Amniotic stem cell (primary cell): Measurements from ENCODE around the gene KIF2C.
A peak's percentile ranks its signal among the peaks of the same experiment; 100 is the strongest.
"Not testable (repeated sequence)": the region's sequence is repeated elsewhere in the genome, so short reads cannot be mapped to it uniquely, and the experiment has no call there.

Experiments used
- DNase-seq: peaks from one replicate; lab custom pipeline; 2025; lab: John Stamatoyannopoulos, UW

The KIF2C gene

GRCh38 chr1:44798481-44799365 is 59.1 kb downstream of the KIF2C start:
- DNase-seq: no peak

DNA sequence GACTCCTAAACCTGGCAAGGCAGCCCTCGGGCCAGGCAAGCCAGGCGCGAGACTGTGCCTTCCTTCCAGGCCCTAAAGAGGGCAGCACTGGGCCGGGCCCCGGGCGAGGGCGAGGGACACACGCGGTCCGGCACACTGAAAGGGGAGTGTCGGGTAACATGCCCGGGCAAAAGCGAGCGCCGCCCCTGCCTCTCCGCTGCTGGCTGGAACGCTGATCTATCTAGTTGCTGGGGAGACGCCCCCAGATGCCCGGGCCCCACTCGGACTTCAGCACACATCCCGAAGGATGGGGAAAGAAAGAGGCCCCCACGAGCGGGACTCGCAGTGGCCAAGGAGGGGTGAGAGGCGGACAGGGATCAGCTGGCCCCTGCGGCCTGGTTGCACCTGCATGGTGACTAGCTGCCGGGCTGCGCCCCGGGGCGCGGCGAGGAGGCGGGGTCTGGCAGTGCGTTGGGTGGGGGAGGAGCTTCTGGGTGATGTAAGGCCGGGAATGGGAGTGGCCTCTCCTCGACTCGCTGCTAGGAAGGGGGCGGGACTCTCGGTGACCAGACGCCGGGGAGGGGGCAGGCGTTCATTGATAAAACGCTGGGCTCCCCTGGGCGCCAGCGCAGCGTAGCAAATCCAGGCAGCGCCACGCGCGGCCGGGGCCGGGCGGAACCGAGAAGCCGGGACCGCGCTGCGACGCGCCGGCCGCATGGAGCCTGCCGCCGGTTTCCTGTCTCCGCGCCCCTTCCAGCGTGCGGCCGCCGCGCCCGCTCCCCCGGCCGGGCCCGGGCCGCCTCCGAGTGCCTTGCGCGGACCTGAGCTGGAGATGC is 60.3 kb downstream of the KIF2C start, which contains the start of gene PLK3:
PLK3 (plus strand) TSS at position 608 of the 815 bp plus-strand sequence; CDS start at position 695, 87 bp downstream.
- DNase-seq: peak; percentile 98

DNA sequence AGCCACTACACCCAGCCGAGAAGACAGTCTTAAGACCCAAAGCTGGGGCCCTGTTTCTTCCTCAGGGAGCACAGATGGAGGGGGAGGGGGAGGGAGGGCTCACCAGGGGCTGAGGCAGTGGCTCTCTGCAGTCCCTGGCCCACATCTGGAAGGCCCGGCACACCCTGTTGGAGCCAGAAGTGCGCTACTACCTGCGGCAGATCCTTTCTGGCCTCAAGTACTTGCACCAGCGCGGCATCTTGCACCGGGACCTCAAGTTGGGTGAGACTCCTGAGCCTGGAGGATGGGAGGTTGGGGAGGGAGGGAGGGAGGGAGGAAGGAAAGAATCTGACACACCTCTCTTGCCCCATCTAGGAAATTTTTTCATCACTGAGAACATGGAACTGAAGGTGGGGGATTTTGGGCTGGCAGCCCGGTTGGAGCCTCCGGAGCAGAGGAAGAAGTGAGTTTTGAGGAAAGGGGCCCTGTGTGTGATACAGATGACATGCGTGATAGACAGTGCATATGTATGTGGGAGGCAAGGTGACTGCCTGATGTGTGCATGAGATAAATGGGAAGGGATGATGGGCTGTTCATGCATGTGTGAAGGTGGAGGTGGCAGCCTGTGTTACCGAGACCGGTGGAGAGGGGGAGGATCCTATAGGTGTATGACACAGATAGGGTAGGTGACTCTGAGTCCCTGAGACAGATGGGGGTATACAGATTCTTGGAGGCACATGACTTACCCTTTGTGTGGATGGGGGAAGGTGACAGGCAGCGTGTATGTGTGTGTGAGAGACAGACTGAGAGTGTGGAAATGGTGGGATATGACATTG is 62.1 kb downstream of the KIF2C start:
- DNase-seq: no peak

DNA sequence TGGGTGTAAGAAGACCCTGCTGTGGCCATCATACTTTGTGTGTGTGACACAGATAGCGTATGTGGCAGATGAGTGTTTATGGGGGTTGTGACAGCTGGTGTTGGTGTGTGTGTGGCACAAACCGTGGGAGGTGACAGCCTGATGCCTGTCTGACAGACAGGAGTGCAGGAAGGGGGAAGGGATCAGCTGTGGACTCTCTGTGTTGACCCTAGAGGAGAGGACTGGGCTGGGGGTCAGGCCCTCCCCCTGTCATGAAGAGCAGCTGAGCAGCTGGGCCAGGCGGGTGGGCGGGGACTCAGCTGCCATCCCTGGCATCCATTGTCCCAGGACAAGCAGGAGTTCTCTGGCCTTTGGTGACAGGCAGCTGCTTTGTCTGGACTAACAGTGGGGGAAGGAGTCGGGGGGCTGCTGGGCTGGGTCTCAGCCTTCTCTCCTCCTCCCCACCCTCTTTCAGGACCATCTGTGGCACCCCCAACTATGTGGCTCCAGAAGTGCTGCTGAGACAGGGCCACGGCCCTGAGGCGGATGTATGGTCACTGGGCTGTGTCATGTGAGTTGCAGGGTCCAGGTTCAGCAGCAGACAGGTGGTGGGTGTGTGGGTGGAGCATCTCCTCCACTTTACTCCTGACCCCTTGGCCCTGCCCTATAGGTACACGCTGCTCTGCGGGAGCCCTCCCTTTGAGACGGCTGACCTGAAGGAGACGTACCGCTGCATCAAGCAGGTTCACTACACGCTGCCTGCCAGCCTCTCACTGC is 62.8 kb downstream of the KIF2C start:
- DNase-seq: no peak

GRCh38 chr1:44803062-44803311 is 63.4 kb downstream of the KIF2C start:
- DNase-seq: no peak

DNA sequence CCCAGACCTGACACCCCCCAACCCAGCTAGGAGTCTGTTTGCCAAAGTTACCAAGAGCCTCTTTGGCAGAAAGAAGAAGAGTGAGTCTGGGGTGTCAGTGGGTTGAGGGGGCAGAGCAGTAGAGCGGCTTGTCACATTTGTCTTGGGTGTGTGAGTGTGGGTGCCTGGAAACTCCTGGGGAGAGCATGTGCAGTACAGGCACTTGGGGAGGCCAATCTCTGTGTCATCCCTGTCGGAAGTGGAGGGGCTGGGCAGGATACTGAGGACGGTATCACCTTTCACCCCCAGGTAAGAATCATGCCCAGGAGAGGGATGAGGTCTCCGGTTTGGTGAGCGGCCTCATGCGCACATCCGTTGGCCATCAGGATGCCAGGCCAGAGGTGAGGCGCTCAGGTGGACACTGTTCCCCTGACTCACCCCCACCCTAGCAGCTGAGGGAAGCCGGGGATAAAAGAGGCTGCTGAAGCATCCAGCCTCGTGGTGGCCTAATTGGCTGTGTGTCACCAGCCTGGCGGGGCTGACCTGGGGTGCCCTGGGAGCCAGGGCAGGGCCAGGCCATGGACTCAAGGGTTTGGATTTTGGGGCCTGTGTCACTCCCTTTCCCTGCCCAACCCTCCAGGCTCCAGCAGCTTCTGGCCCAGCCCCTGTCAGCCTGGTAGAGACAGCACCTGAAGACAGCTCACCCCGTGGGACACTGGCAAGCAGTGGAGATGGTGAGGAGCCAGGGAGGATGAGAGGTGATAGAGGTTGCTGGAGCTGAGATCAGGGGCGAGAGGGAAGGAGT is 63.9 kb downstream of the KIF2C start:
- DNase-seq: no peak

DNA sequence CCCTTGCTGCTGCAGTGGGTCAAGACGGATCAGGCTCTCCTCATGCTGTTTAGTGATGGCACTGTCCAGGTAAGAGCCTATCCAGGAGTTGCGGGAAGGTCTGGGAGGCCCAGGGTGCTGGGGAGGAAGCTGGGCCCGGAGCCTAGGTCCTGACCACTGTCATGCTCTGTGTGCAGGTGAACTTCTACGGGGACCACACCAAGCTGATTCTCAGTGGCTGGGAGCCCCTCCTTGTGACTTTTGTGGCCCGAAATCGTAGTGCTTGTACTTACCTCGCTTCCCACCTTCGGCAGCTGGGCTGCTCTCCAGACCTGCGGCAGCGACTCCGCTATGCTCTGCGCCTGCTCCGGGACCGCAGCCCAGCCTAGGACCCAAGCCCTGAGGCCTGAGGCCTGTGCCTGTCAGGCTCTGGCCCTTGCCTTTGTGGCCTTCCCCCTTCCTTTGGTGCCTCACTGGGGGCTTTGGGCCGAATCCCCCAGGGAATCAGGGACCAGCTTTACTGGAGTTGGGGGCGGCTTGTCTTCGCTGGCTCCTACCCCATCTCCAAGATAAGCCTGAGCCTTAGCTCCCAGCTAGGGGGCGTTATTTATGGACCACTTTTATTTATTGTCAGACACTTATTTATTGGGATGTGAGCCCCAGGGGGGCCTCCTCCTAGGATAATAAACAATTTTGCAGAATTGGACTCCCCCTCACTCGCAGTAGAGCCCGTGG is 65.8 kb downstream of the KIF2C start:
- DNase-seq: no peak

GRCh38 chr1:44806025-44806703 is 66.5 kb downstream of the KIF2C start:
- DNase-seq: no peak

- DNase-seq: no peak
These were observed 67.2 kb downstream of the KIF2C start, which contains the start of gene DYNLT4 for GRCh38 chr1:44806704-44807363. Gene DYNLT4, minus strand, starts transcription at chr1:44807351. Its CDS starts 683 bp downstream, at chr1:44806668.

DNA sequence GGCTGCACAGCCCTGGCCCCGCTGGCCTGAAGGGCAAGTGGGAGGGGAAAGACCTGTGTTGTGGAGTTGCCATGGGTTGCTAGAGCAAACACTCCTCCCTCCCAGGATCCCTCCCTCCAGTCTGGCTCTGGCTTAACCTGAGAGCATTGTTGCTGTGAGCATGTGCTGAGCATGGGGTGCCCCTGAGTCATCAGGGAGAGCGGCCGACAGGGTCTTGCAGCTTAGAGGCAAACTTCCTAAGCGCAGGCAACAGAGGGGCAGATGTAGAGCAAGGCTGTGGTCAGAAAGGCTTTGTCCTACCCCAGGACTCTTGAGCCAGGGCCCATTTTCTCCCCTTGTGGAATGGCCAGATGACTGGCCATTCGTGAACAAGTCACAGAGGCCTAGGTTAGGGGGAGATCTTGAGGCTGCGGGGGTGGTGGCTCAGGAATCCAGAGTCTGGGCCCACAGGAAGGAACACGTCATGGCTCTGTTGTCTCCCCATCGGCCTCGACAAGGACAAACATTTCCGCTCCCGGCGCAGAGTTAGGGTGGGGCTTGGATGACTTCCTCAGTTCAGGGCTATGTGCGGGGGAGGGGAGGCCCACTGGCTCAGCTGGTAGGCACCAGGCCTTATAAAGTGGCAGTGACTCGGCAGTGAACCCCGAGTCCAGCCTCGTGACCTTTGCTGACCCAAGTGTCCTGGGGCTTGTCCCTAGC is 67.9 kb downstream of the KIF2C start:
- peak; percentile 98 for DNase-seq

DNA sequence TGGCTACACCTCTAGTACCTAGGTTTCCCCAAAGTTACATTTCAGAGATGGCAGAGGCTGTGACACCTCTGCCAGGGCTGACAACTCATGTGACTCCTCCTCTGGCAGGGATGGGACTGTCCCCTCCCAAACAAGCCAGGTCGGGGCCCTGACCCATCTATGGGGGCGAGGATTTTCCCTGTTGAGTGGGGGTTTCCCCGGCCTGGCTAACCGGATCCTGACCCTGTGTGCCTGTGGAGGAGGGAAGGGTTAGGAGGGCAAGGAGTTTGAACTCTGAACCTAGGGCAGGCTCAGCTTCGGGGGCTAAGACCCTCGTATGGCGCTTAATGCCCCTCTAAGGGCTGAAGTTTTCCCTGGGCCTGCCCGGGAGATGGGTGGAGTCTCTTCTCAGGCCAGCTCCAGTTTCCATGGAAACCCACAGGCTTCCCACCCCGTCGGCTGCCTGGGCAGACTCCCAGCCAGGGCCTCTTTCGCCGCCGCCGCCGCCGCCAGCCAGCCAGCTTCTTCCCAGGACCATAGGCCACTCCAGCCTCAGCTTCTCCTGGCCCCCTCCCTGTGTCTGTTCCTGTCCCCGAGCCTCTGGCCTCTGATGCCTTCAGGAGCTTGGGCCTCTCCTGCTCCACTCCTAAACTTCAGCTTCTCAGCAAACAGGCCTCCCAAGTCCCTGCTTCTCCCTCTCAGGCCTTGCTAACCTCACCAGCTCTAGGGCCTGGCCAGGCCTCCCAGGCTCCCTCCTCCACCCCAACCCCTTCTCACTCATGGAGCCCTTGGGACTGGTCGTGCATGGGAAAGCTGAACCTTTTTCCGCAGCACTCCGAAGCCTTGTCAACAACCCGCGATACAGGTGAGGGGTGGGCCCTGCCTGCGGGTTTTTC is 68.7 kb downstream of the KIF2C start, which contains the start of gene BTBD19:
BTBD19 (plus strand) TSS at position 461 of the 875 bp plus-strand sequence; CDS start at position 759, 298 bp downstream.
- peak; percentile 93 for DNase-seq

GRCh38 chr1:44808938-44809917 is 69.6 kb downstream of the KIF2C start:
- DNase-seq: no peak

DNA sequence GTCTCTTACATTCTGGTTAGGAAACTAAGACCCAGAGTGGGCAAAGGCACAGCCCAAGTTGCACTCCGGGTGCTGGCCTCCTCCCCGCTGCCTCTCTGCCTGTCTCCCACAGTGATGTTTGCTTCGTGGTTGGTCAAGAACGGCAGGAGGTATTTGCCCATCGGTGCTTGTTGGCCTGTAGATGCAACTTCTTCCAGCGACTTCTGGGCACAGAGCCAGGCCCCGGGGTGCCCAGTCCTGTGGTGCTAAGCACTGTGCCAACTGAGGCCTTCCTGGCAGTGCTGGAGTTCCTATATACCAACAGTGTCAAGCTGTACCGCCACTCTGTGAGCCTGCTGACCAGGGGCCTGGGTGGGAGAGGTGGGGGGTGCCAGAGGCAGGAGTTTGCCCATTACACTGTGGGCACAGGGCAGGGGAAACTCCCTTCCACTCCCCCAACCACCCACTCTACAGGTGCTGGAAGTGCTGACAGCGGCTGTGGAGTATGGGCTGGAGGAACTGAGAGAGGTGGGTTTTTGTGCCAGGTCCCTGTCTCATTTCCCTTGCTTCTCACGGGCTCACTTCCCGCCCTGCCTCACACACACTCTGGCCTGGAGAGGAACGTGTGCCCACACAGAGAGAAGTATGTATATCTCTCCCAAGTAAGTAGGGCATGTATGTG is 70.6 kb downstream of the KIF2C start:
- DNase-seq: no peak

DNA sequence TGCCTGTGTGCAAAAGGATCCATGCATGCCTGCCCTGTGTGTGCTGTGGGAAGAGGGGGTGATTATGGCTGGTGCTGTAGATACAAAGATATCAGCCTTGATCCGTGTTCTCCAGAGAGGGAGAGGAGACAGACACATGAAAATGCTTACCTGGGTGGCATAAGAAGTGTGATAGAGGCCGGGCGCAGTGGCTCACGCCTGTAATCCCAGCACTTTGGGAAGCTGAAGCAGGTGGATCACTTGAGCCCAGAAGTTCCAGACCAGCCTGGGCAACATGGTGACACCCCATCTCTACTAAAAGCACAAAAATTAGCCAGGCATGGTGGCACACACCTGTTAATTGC is 71.1 kb downstream of the KIF2C start:
- not testable (repeated sequence) for DNase-seq

DNA sequence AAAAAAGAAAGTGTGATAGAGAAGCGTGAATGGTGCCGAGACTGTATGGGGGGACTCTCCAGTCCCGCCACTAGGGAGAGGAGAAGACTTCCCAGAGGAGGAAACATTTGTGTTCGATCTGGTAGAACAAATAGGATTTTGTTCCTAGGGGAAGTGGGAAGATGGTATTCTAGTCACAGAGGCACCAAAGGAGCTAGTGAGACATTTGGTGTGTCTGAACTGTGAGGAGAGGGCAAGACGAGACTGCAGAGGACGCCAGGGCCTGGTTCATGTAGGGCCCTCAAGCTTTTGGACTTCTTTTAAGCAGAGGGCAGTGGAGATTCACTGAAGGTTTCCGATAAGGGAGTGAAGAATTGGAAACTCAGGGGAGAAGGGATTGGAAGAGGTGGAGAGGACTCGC is 71.6 kb downstream of the KIF2C start:
- DNase-seq: no peak
